HG02852 (cell line): ENCODE results near the gene GAA.

Source experiments
- ATAC-seq: cut with Tn5 transposase; IDR thresholded peaks from one replicate; pipeline ENCODE4 v1.9.1; 2021; ENCODE audit warnings: mild to moderate bottlenecking, moderate library complexity; ENCODE audit not compliant: unreplicated experiment

GAA gene

DNA sequence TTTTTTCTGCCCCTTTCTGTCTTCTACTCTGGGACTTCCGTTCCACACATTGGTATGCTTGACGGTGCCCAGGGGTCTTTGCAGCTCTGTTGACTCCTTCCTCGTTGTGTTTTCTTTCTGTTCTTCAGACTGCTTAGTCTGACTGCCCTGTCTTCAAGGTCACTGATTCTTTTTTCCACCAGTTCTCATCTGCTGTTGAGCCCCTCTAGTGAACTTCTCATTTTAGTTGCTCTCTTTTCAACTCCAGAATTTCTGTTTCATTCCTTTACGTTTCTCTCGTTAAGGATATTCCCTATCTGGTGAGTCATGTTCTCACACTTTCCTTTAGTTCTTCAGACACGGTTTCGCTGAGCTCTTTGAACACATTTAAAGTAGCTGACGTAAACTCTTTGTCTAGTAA, 13.8 kb downstream of the GAA start:
- ATAC-seq: no peak

DNA sequence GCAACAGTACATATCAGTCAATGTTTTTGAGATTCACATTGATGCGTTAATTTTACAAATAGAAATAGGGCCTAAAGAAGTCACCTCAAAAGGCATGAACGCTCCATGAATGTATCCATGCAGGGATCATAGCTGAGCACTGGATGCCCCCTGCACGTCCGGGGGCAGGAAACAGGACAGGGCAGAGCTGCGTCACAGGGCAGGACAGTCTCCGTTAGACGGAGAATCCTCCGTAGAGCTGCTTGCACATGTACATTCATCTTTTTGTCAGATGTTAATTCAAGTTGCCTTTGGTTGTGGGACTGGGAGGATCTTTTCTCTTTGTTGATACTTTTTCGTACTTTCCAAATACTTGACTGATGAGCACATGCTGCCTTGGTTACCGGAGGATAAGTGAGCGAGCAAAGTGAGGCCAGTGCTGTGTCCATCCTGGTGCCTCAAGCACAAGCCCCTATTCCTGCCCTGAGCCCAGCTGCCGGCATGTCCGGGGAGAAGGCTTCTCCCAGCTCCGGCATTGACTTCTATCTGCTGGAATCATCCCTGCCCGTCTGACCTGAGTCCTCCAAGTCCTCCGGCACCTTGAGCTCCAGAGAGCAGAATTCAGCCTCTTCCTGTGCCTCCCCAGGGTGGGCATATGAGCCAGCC, 15.0 kb downstream of the GAA start:
- no peak for ATAC-seq

DNA sequence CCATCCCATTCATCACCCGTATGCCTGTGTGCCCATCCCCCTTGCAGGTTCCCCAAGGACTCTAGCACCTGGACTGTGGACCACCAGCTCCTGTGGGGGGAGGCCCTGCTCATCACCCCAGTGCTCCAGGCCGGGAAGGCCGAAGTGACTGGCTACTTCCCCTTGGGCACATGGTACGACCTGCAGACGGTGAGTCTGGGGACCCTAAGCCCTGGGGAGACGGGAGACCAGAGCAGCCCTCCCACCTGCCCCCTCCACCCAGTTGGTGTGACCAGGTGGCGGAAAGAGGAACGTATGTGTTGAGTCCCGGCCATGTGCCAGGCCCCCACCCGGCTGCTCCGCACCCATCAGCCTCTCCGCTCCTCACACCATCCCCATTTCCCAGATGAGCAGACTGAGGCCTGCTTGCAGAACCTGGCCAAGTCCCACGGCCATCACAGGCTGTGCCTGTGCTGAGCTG, 15.6 kb downstream of the GAA start:
- ATAC-seq: no peak

GRCh38 chr17:80117491-80118401, 16.4 kb downstream of the GAA start:
- ATAC-seq: no peak

- no peak for ATAC-seq
Measured at GRCh38 chr17:80118601-80119270, 17.4 kb downstream of the GAA start.

- no peak for ATAC-seq
Measured at GRCh38 chr17:80119271-80119791, 17.9 kb downstream of the GAA start.

- ATAC-seq: no peak
Measured at GRCh38 chr17:80119839-80120238, 18.5 kb downstream of the GAA start.

- no peak for ATAC-seq
Measured at GRCh38 chr17:80122026-80122575, 20.7 kb downstream of the GAA start.

DNA sequence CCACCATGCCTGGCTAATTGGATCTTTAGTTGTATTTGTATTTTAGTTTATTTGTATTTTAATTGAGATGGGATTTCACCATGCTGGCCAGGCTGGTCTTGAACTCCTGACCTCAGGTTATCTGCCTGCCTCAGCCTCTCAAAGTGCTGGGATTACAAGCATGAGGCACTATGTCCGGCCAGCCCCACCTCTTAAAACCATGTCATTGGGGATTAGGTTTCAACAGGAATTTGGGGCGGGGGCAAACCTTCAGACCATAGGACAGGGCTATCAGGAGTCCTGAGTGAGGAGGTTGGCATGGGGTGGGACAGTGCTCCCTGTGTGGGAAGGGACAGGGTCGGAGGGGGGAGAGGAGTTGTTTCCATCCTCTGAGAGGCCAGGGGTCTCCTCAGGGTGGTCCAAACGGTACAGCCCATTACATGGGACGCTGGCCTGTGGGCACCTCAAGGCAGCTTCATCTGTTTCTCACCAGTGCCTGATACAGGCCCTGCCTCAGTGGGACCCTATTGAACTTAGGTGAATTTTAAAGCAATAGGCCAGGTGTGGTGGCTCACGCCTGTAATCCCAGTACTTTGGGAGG, 21.6 kb downstream of the GAA start:
- ATAC-seq: no peak

GRCh38 chr17:80123791-80124190, 22.4 kb downstream of the GAA start:
- ATAC-seq: no peak

- no peak for ATAC-seq
Measured at GRCh38 chr17:80124351-80124981, 23.1 kb downstream of the GAA start.

DNA sequence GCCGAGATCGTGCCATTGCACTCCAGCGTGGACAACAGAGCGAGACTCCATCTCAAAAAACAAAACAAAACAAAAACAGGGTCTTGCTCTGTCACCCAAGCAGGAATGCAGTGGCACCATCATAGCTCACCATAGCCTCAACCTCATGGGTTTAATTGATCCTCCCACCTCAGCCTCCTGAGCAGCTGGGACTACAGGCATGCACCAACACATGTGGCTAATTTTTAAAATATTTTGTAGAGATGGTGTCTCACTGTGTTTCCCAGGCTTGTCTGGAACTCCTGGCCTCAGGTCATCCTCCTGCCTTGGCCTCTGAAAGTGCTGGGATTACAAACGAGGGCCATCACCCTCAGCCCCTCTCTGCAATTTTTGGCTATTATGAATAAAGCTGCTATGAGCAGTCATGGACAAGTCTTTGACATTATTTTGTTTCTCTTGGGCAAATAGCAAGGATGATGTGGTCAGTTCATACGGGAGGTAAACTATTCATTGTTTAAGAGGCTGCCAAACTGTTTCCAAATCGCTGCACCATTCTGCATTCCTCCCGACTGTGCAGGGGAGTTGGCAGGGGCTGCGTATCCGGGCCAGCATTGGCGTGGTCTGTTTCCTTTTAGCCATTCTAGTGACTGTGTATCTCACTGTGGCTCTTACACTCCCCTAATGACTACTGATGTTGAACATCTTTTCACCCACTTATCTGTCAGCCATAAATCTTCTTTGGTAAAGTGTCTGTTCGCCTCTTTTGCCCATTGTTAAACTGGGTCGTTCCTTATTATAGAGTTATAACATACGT, 24.5 kb downstream of the GAA start:
- no peak for ATAC-seq

DNA sequence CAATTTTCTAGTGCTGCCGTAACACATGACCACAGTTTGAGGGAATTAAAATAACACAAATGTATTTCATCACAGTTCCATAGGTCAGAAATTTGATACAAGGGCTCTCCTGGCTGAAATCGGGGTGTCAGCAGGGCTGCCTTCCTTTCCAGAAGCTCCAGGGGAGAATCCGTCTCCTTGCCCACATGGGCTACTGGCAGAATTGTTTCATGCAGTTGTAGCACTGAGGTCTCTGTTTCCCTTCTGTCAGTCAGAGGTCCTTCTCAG, 25.0 kb downstream of the GAA start:
- no peak for ATAC-seq

- no peak for ATAC-seq
Measured at GRCh38 chr17:80129006-80129565, 27.7 kb downstream of the GAA start.

- no peak for ATAC-seq
Measured at GRCh38 chr17:80130992-80131391, 29.6 kb downstream of the GAA start.

- no peak for ATAC-seq
Measured at GRCh38 chr17:80132906-80133625, 31.7 kb downstream of the GAA start.

- ATAC-seq: no peak
Measured at GRCh38 chr17:80133626-80133970, 32.2 kb downstream of the GAA start.

DNA sequence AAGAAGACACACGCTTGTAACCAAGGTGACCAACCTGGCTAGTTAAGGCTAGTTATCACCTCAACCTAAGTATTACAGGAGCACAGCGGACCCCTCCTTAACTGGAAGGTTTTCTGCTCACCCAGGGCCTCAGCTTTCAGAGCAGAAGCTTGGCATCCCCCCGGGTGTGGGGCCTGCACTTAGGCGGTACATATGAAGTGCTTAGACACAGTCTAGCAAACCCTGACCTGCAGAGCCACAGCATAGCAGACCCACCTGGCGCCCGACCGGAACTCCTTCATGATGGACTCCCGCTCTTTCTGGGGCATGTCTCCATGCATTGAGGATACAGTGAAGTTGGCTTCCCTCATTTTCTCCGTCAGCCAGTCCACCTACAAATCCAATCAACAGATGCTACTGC, 35.8 kb downstream of the GAA start:
- no peak for ATAC-seq

GRCh38 chr17:80138856-80139426, 37.6 kb downstream of the GAA start:
- ATAC-seq: no peak
